ENCODE results near the gene ARID5A. TPM values are rescaled to one million over a fixed set of nuclear protein-coding genes. Genes with fewer than 3 reads are reported as not detected.
A peak's percentile ranks its signal among the peaks of the same experiment; 100 is the strongest.

ARID5A gene
- total and polyA plus RNA-seq, 2 of the 13 experiments (the other 11 are each of a cell fraction or from before 2014, with no cell fraction given), result 6.0 to 9.5 TPM

- peak; percentile 21; the same call in 1 of the 2 replicates for TF ChIP-seq ETV5 (CRISPR knock-in tag; IDR thresholded peaks at IDR 0.05; ENCODE audit: borderline replicate concordance)
- TF ChIP-seq GZF1 (CRISPR knock-in tag; IDR thresholded peaks at IDR 0.05), result 0 out of 2 replicates have a peak, but pooled peaks have one; percentile 32
- TF ChIP-seq HNF1B (CRISPR knock-in tag; IDR thresholded peaks at IDR 0.05), result peak; percentile 79
- no peak; the same call in 1 of the 2 replicates for TF ChIP-seq MEF2D (CRISPR knock-in tag; IDR thresholded peaks at IDR 0.05)
- TF ChIP-seq NCOR1 (IDR thresholded peaks at IDR 0.05; ENCODE audit: borderline replicate concordance, low read length), result no peak
- no peak for TF ChIP-seq ZNF207 (IDR thresholded peaks at IDR 0.05; ENCODE audit: borderline replicate concordance)
- peak; percentile 81; the same call in 1 of the 2 replicates for TF ChIP-seq ZNF772 (CRISPR knock-in tag; IDR thresholded peaks at IDR 0.05)
- TF ChIP-seq ZSCAN12 (CRISPR knock-in tag; IDR thresholded peaks at IDR 0.05), result no peak
- peak in 1 of 2 experiments; percentile 70; a peak in 1 of 4 replicates for TF ChIP-seq KLF16 (CRISPR knock-in tag; IDR thresholded peaks at IDR 0.05)
- TF ChIP-seq ZNF431 (CRISPR knock-in tag; IDR thresholded peaks at IDR 0.05; ENCODE audit: borderline replicate concordance, low read depth), result 0 out of 2 replicates have a peak, but pooled peaks have one; percentile 26
- peak; percentile 41; the same call in 1 of the 2 replicates for TF ChIP-seq TSC22D2 (CRISPR knock-in tag; IDR thresholded peaks at IDR 0.05; ENCODE audit: borderline replicate concordance)
- TF ChIP-seq KAT8 (CRISPR knock-in tag; IDR thresholded peaks at IDR 0.05), result peak; percentile 35; the same call in 1 of the 2 replicates
- peak; percentile 87; the same call in 1 of the 2 replicates for TF ChIP-seq ZIK1 (CRISPR knock-in tag; IDR thresholded peaks at IDR 0.05; ENCODE audit: borderline replicate concordance, low read depth)
- TF ChIP-seq ZNF589 (CRISPR knock-in tag; conservative IDR thresholded peaks at IDR 0.05), result 0 out of 2 replicates have a peak, but pooled peaks have one; percentile 52
- peak; percentile 81; the same call in 1 of the 2 replicates for TF ChIP-seq ZBTB38 (CRISPR knock-in tag; IDR thresholded peaks at IDR 0.05)
- TF ChIP-seq RFXAP (CRISPR knock-in tag; IDR thresholded peaks at IDR 0.05; ENCODE audit: borderline replicate concordance), result no peak
- TF ChIP-seq POGK (CRISPR knock-in tag; conservative IDR thresholded peaks at IDR 0.05), result peak; percentile 56; the same call in 1 of the 2 replicates
- TF ChIP-seq HIC2 (CRISPR knock-in tag; IDR thresholded peaks at IDR 0.05; ENCODE audit: low read depth), result peak; percentile 46; the same call in 1 of the 2 replicates
- no peak for TF ChIP-seq ZNF614 (CRISPR knock-in tag; IDR thresholded peaks at IDR 0.05; ENCODE audit: borderline replicate concordance)
- TF ChIP-seq SOX6 (IDR thresholded peaks at IDR 0.05), result no peak
- TF ChIP-seq SOX6 (CRISPR knock-in tag; IDR thresholded peaks at IDR 0.05), result no peak
- no peak for TF ChIP-seq ZNF784 (CRISPR knock-in tag; IDR thresholded peaks at IDR 0.05; ENCODE audit: borderline replicate concordance)
Measured at GRCh38 chr2:96507957-96508520, 28.5 kb upstream of the ARID5A start (continued).
